Mesothelial cell of epicardium (in vitro differentiated cells): ENCODE results near the gene CRLF1. TPM values are rescaled to one million over a fixed set of nuclear protein-coding genes. Genes with fewer than 3 reads are reported as not detected.

Experiments used
- DNase-seq, 2 experiments: peaks; one replicate each; pipeline ENCODE4 v3.0.0; 2021; ENCODE audit warnings: low spot score in 2 of 2; ENCODE audit not compliant: unreplicated experiment in 2 of 2
- H3K27ac Mint-ChIP-seq: 2 replicates; pipeline ENCODE4 v1.8.0; 2021; ENCODE audit warnings: mixed read lengths
- H3K27me3 Mint-ChIP-seq: 2 replicates; pipeline ENCODE4 v1.8.0; 2021; ENCODE audit warnings: low read depth, mixed read lengths
- H3K36me3 Mint-ChIP-seq: 2 replicates; pipeline ENCODE4 v1.8.0; 2021; ENCODE audit warnings: mixed read lengths
- H3K4me1 Mint-ChIP-seq: 2 replicates; pipeline ENCODE4 v1.8.0; 2021; ENCODE audit warnings: mixed read lengths
- H3K4me3 Mint-ChIP-seq: 2 replicates; pipeline ENCODE4 v1.8.0; 2021; ENCODE audit warnings: mild to moderate bottlenecking, moderate library complexity, mixed read lengths
- H3K9me3 Mint-ChIP-seq: 2 replicates; pipeline ENCODE4 v1.8.0; 2021; ENCODE audit warnings: mixed read lengths
- total RNA-seq: library from RNA; stranded (reverse); gene quantifications from 3 replicates; pipeline ENCODE4 v1.2.1, GENCODE V29; 2021
- TF ChIP-seq, protein P1 (sequence below): fragments of 200-600 bp; sonication (generic); IDR thresholded peaks from one replicate; pipeline ENCODE4 v1.5.0; 2021; ENCODE audit warnings: antibody characterized with exemption; ENCODE audit not compliant: unreplicated experiment

Gene CRLF1
- total RNA-seq, 1 donor from 2014 or later: 1.0 TPM

DNA sequence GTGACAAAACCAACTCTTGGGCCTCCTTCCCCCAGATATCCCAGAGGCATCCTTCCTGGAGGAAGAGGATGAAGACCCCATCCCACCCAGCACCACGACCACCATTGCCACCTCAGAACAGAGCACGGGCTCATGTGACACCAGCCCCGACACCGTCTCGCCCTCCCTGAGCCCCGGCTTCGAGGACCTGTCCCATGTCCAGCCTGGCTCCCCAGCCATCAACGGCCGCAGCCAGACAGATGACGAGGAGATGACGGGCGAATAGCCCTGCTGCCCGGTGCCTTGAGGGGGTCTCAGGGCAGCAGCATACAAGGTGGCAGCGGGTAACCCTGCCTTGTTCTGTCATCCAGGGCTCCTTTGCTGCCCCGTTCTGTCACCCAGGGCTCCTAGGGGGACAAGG, 38.2 kb downstream of the CRLF1 start:
- DNase-seq: no peak
- TF ChIP-seq, protein P1, sequence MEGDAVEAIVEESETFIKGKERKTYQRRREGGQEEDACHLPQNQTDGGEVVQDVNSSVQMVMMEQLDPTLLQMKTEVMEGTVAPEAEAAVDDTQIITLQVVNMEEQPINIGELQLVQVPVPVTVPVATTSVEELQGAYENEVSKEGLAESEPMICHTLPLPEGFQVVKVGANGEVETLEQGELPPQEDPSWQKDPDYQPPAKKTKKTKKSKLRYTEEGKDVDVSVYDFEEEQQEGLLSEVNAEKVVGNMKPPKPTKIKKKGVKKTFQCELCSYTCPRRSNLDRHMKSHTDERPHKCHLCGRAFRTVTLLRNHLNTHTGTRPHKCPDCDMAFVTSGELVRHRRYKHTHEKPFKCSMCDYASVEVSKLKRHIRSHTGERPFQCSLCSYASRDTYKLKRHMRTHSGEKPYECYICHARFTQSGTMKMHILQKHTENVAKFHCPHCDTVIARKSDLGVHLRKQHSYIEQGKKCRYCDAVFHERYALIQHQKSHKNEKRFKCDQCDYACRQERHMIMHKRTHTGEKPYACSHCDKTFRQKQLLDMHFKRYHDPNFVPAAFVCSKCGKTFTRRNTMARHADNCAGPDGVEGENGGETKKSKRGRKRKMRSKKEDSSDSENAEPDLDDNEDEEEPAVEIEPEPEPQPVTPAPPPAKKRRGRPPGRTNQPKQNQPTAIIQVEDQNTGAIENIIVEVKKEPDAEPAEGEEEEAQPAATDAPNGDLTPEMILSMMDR: no peak
- peaks cover 37% of the 10 kb centered on the region for H3K36me3 Mint-ChIP-seq
- H3K27me3 Mint-ChIP-seq: no peaks in the 10 kb centered on the region
- H3K9me3 Mint-ChIP-seq: no peaks in the 10 kb centered on the region
- H3K27ac Mint-ChIP-seq: no peak overlapping the region
- no peak overlapping the region for H3K4me3 Mint-ChIP-seq
- H3K4me1 Mint-ChIP-seq: peaks cover 16% of the 10 kb centered on the region

DNA sequence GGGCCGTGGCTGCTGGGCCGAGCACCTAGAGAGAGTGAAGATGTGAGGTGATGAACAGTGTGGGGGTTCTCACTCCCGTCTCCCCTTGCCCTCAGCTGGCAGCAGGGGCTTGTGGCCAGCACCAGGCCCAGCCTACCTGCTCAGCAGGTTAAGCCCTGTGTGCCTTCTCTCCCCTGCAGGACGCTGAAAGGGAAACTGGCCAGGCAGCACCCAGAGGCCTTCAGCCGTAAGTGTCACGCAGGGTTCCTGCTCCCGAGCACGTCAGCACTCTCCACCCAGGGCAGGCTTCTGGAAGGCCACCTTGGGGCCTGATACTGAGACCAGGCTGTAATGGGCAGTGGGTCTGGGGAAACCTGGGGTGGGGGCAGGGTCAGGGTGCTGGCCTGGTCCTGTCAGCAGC, 39.6 kb downstream of the CRLF1 start:
- H3K27ac Mint-ChIP-seq: no peak overlapping the region
- no peaks in the 10 kb centered on the region for H3K9me3 Mint-ChIP-seq
- DNase-seq: no peak
- H3K4me3 Mint-ChIP-seq: no peak overlapping the region
- TF ChIP-seq, protein P1: no peak
- no peaks in the 10 kb centered on the region for H3K27me3 Mint-ChIP-seq
- peaks cover 35% of the 10 kb centered on the region for H3K36me3 Mint-ChIP-seq
- peaks cover 4% of the 10 kb centered on the region for H3K4me1 Mint-ChIP-seq

DNA sequence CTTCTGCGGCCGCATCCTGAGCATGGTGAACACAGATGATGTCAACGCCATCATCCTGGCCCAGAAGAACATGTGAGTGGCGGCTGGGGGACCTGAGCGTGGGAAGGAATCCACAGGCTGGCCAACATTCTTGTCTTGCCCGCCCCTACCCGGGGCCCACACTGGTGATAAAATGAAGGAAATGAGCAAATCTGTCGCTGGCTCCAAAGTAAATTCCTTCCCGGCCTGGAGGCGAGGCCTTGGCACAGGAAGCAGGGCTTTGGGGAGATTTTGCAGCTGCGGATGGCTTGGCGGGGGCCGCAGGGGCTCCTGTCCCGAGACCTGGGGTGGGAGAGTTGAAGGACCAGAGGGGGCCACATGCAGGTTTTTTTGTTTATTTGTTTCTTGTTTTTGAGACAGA, 44.5 kb downstream of the CRLF1 start:
- no peaks in the 10 kb centered on the region for H3K9me3 Mint-ChIP-seq
- H3K4me1 Mint-ChIP-seq: peaks cover 8% of the 10 kb centered on the region
- H3K36me3 Mint-ChIP-seq: peaks cover 16% of the 10 kb centered on the region
- H3K27ac Mint-ChIP-seq: peak overlapping the region; percentile 6
- H3K27me3 Mint-ChIP-seq: no peaks in the 10 kb centered on the region
- TF ChIP-seq, protein P1: no peak
- DNase-seq: no peak
- H3K4me3 Mint-ChIP-seq: no peak overlapping the region

DNA sequence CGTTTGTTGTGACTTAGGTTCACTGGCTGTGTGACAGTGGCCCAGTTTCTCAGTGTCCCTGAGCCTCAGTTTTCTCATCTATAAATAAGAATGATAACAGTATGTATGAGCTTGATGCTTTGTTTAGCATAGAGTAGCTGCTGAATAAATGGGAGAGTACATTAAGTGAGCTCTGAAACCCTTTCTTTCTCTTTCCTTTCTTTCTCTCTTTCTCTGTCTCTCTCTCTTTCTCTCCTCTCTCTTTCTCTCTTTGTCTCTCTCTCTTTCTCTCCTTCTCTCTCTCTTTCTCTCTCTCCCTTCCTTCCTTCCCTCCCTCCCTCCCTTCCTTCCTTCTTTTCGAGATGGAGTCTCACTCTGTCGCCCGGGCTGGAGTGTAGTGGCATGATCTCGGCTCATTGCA, 46.9 kb downstream of the CRLF1 start:
- no peaks in the 10 kb centered on the region for H3K9me3 Mint-ChIP-seq
- TF ChIP-seq, protein P1: no peak
- H3K4me3 Mint-ChIP-seq: peak overlapping the region; percentile 17
- peak overlapping the region; percentile 98 for H3K27ac Mint-ChIP-seq
- peaks cover 8% of the 10 kb centered on the region for H3K4me1 Mint-ChIP-seq
- DNase-seq: no peak
- H3K36me3 Mint-ChIP-seq: peaks cover 9% of the 10 kb centered on the region
- no peaks in the 10 kb centered on the region for H3K27me3 Mint-ChIP-seq

DNA sequence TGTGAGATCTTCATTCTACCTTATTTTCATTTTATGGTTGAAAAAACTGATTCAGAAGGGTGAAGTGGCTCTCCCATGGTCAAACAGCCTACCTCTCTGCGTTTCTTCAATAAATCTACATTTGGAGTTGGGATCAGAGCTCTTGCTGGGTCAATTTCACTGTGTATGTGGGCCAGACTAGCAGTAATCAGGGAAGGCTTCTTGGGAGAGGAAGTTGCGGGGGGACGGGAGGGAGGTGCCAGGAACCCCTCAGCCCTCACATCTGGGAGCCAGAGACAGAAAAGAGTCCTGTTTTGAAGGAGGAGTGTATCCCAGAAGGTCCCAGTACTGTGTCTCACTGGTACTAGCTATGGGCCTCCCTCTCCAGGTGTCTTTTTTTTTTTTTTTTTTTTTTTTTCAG, 48.0 kb downstream of the CRLF1 start:
- TF ChIP-seq, protein P1: no peak
- Mint-ChIP-seq H3K4me3 (peak overlapping the region; percentile 91), H3K36me3 (peaks cover 7% of the 10 kb centered on the region), H3K9me3 (no peaks in the 10 kb centered on the region), H3K27me3 (no peaks in the 10 kb centered on the region), H3K4me1 (peaks cover 8% of the 10 kb centered on the region), H3K27ac (peak overlapping the region; percentile 98)
- no peak for DNase-seq

DNA sequence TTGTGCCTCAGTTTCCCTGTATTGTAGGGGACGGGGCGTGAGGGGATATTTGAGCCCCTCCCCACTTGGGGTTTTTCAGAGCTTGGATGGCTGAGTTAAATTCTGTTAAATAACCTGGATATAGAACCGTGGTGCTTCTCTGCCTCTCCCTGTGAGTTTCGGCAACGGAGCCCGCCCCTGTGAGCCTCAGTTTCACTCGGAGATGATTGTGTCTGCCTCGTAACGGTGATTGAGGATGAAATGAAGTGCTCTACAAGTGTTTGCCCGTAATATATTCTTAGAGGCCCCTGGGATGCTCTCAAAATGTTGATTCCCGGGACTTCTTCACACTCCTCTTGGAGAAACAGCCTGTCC, 48.4 kb downstream of the CRLF1 start:
- peak overlapping the region; percentile 98 for H3K27ac Mint-ChIP-seq
- no peak for DNase-seq
- peak overlapping the region; percentile 91 for H3K4me3 Mint-ChIP-seq
- TF ChIP-seq, protein P1: no peak
- no peaks in the 10 kb centered on the region for H3K27me3 Mint-ChIP-seq
- H3K36me3 Mint-ChIP-seq: peaks cover 6% of the 10 kb centered on the region
- peaks cover 8% of the 10 kb centered on the region for H3K4me1 Mint-ChIP-seq
- no peaks in the 10 kb centered on the region for H3K9me3 Mint-ChIP-seq
